Activated CD4-positive, alpha-beta T cell treated with anti-CD3 and anti-CD28 coated beads, Interleukin-2, amount 10 ng/mL, durations not matched to agents 24 days and 14 days (primary cell): ENCODE data around the gene ATG14. TPM values are rescaled to one million over a fixed set of nuclear protein-coding genes. Genes with fewer than 3 reads are reported as not detected.
A peak's percentile ranks its signal among the peaks of the same experiment; 100 is the strongest.
"Not testable (repeated sequence)": the region's sequence is repeated elsewhere in the genome, so short reads cannot be mapped to it uniquely, and the experiment has no call there.

Experiments used
- DNase-seq: peaks from one replicate; pipeline ENCODE4 v3.0.0; 2022
- H3K27ac Mint-ChIP-seq: one replicate; pipeline ENCODE4 v1.8.0; 2022; ENCODE audit warnings: mild to moderate bottlenecking, mixed read lengths
- H3K27me3 Mint-ChIP-seq: one replicate; pipeline ENCODE4 v1.8.0; 2022; ENCODE audit warnings: mixed read lengths
- H3K36me3 Mint-ChIP-seq: one replicate; pipeline ENCODE4 v1.8.0; 2022; ENCODE audit warnings: low read depth, mild to moderate bottlenecking, mixed read lengths
- H3K4me1 Mint-ChIP-seq: one replicate; pipeline ENCODE4 v1.8.0; 2021; ENCODE audit warnings: mixed read lengths
- H3K4me3 Mint-ChIP-seq: one replicate; pipeline ENCODE4 v1.8.0; 2022; ENCODE audit warnings: mild to moderate bottlenecking, moderate library complexity, mixed read lengths
- H3K9me3 Mint-ChIP-seq: one replicate; pipeline ENCODE4 v1.8.0; 2021; ENCODE audit warnings: mixed read lengths
- intact Hi-C: fragments of 100-400 bp; cut with micrococcal nuclease; formaldehyde crosslinking; loops from one replicate; pipeline ENCODE4 v1.15.1; 2023
- total RNA-seq: library from RNA; stranded (reverse); gene quantifications from 2 replicates; pipeline ENCODE4 v1.2.3, GENCODE V29; 2022

ATG14 gene
- total RNA-seq = 4.9 and 5.8 TPM in 2 replicates

DNA sequence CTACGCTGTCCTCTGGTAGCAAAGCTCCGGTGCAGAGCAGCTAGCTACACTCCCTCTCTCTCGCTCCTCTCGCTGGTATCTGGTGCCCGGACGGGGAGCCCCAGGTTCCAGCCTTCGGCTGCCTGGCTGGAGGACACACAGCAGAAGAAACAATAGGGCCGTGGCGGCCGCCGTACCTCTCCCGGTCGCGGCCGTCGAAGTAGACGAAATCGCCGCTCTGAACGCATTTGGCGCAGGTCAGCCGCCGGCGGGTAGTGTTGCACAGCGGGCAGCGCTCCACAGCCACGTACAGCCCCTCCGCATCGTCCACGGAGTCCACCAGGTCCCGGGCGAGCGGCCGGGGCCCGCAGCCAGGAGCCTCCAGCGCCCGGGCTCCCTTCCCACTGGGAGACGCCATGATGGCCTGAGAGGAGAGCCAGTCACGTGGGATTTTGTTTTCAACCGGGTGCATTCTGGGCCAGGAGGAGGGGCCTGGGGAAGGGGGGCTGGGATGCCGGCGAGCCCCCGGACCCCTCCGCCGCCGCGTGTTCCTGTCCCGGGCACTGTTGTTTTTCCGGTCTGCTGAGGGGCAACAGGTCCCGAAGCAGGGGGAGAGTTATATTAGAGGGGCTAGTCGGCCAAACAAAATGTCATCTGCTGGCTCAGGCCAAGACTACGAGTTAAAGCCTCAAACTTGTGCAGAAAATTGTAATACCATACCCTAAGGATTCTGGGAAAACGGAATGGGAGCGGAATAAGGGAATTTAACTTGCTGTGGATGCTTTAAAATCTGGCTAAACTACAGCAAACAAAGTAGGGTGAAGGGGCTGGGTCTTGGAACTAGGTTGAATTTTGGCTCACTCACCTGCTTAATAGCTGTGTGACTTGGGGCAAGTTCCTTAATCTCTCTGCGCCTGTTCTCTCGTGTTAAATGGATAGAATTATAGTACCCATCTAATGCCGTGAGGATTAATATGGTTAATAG is at the start of gene ATG14:
ATG14 (minus strand) TSS at position 405 of the 964 bp plus-strand sequence; CDS start at position 397, 8 bp downstream.
- intact Hi-C loops = loop anchor here (1.0 kb wide), 4 partner anchors 25 to 169 kb away; partner anchors contain the start of gene KTN1
- no peaks in the 10 kb centered on the region for H3K9me3 Mint-ChIP-seq

GRCh38 chr14:55458800-55459515 is 47.3 kb upstream of the ATG14 start:
- intact Hi-C loops = no loop called here
- DNase-seq = no peak
- H3K36me3 Mint-ChIP-seq = no peaks in the 10 kb centered on the region
- peaks cover 7% of the 10 kb centered on the region for H3K4me1 Mint-ChIP-seq
- H3K4me3 Mint-ChIP-seq = no peak overlapping the region
- H3K27ac Mint-ChIP-seq = no peak overlapping the region
- peaks cover 3% of the 10 kb centered on the region for H3K27me3 Mint-ChIP-seq
- H3K9me3 Mint-ChIP-seq = no peaks in the 10 kb centered on the region

More for the DNA sequence above, at the start of gene ATG14:
- peak; percentile 93 for DNase-seq
- no peaks in the 10 kb centered on the region for H3K36me3 Mint-ChIP-seq
- peak within 1 kb of the TSS; percentile 92 for H3K27ac Mint-ChIP-seq
- H3K4me1 Mint-ChIP-seq = peaks cover 26% of the 10 kb centered on the region
- H3K4me3 Mint-ChIP-seq = peak within 1 kb of the TSS; percentile 91
- H3K27me3 Mint-ChIP-seq = peaks cover 4% of the 10 kb centered on the region

GRCh38 chr14:55457496-55457895 is 45.9 kb upstream of the ATG14 start:
- intact Hi-C loops = no loop called here
- H3K27ac Mint-ChIP-seq = no peak overlapping the region
- no peak overlapping the region for H3K4me3 Mint-ChIP-seq
- no peak for DNase-seq
- no peaks in the 10 kb centered on the region for H3K9me3 Mint-ChIP-seq
- peaks cover 5% of the 10 kb centered on the region for H3K4me1 Mint-ChIP-seq
- H3K36me3 Mint-ChIP-seq = no peaks in the 10 kb centered on the region
- peaks cover 7% of the 10 kb centered on the region for H3K27me3 Mint-ChIP-seq

GRCh38 chr14:55456411-55456810 is 44.8 kb upstream of the ATG14 start:
- DNase-seq, H3K9me3 Mint-ChIP-seq, H3K4me3 Mint-ChIP-seq, H3K27ac Mint-ChIP-seq, H3K27me3 Mint-ChIP-seq, H3K4me1 Mint-ChIP-seq, intact Hi-C loops, H3K36me3 Mint-ChIP-seq: not testable (repeated sequence)

DNA sequence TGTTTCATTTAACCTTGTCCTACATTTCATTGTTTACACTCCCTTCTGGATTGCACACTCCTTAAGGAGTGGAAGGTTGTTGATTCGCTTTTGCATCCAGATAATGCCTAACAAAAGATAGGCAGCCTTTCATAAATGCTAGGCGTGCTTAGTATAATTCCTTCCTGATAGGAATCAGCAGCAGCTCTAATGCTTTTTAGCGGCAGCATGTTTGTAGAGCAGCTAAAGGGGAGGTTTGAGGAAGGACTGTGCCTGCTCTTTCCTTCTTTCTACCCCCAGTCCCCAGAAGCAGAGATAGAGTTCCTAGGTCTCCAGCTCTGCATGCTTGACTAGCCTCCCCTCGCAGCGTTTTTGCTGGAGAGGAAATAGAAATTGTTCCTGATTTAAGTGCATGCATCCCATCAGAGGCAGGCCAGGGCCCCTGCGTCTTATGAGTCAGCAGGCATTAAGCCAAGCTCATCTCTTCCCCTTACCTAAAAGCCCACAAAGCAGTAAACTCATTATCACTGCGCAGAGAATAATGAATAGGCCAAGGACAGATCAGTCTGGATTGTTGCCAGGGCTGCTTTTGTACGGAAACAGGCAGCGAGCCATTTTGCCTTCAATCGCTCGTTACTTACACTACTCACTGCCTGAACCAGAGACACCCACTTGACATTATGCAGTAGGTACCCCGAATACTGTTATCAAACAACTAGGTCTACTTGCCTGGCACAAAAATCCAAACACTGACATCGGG is 42.8 kb upstream of the ATG14 start:
- H3K9me3 Mint-ChIP-seq = no peaks in the 10 kb centered on the region
- H3K4me3 Mint-ChIP-seq = no peak overlapping the region
- no peak overlapping the region for H3K27ac Mint-ChIP-seq
- peaks cover 5% of the 10 kb centered on the region for H3K4me1 Mint-ChIP-seq
- H3K27me3 Mint-ChIP-seq = peaks cover 7% of the 10 kb centered on the region
- intact Hi-C loops = no loop called here
- DNase-seq = no peak
- H3K36me3 Mint-ChIP-seq = no peaks in the 10 kb centered on the region

- intact Hi-C loops = no loop called here
- Mint-ChIP-seq H3K36me3 (no peaks in the 10 kb centered on the region), H3K9me3 (no peaks in the 10 kb centered on the region)
These were observed 40.3 kb upstream of the ATG14 start for GRCh38 chr14:55451950-55452349.

DNA sequence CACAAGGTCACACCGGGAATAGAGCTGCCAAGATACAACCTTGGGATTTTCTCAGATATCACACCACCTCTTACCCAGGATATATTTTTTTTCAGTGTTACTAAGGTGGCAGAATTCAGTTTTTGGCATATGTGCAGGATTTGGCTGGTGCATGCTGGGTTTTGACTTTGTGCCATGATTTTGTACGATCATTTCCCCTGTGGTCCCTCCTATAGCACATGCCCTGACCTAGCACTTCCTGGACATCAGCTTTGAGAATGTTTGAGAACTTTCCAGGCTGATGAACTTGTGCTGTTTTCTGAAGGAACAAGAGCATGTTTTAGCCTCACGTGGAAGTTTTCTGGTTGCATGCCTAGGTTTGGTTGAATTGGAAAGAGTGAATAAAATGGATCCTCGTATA is 39.8 kb upstream of the ATG14 start:
- no peak overlapping the region for H3K27ac Mint-ChIP-seq

More at GRCh38 chr14:55451950-55452349, 40.3 kb upstream of the ATG14 start:
- Mint-ChIP-seq H3K4me3 (no peak overlapping the region), H3K27ac (no peak overlapping the region), H3K27me3 (peaks cover 7% of the 10 kb centered on the region), H3K4me1 (peaks cover 12% of the 10 kb centered on the region)
- no peak for DNase-seq

DNA sequence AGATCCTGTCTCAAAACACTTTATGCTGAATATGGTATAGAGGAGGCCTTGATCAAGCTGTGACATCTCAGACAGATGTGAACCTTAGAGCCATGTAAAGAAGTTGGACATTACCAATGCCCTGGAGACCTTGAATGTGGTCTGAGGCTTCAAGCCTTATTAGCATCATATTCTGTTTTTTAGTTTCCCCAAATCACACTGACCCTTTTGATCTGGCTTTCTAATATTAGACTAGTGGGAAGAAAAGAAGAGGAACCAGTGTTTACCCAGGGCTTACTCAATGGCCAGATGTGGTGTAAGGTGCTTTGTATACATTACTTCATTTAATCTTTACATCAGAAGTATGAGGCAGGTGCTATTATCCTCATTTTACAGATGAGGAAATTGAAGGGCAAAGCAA is 39.4 kb upstream of the ATG14 start:
- H3K27ac Mint-ChIP-seq = no peak overlapping the region
- intact Hi-C loops = no loop called here
- no peaks in the 10 kb centered on the region for H3K36me3 Mint-ChIP-seq

More for the DNA sequence above, 39.8 kb upstream of the ATG14 start:
- Mint-ChIP-seq H3K36me3 (no peaks in the 10 kb centered on the region), H3K9me3 (no peaks in the 10 kb centered on the region), H3K27me3 (peaks cover 7% of the 10 kb centered on the region), H3K4me1 (peaks cover 13% of the 10 kb centered on the region), H3K4me3 (no peak overlapping the region)
- no peak for DNase-seq
- intact Hi-C loops = no loop called here

GRCh38 chr14:55450539-55450938 is 38.9 kb upstream of the ATG14 start:
- Mint-ChIP-seq H3K27ac (no peak overlapping the region), H3K27me3 (peaks cover 7% of the 10 kb centered on the region), H3K4me1 (peaks cover 16% of the 10 kb centered on the region), H3K4me3 (no peak overlapping the region), H3K9me3 (no peaks in the 10 kb centered on the region), H3K36me3 (no peaks in the 10 kb centered on the region)
- intact Hi-C loops = no loop called here
- DNase-seq = no peak

More for the DNA sequence above, 39.4 kb upstream of the ATG14 start:
- no peaks in the 10 kb centered on the region for H3K9me3 Mint-ChIP-seq
- no peak overlapping the region for H3K4me3 Mint-ChIP-seq
- peaks cover 16% of the 10 kb centered on the region for H3K4me1 Mint-ChIP-seq
- H3K27me3 Mint-ChIP-seq = peaks cover 7% of the 10 kb centered on the region
- no peak for DNase-seq

- no peak overlapping the region for H3K27ac Mint-ChIP-seq
- no peak for DNase-seq
- no peaks in the 10 kb centered on the region for H3K9me3 Mint-ChIP-seq
- H3K36me3 Mint-ChIP-seq = no peaks in the 10 kb centered on the region
- H3K4me3 Mint-ChIP-seq = no peak overlapping the region
- intact Hi-C loops = no loop called here
- H3K27me3 Mint-ChIP-seq = peaks cover 7% of the 10 kb centered on the region
- H3K4me1 Mint-ChIP-seq = peaks cover 16% of the 10 kb centered on the region
These were observed 38.5 kb upstream of the ATG14 start for GRCh38 chr14:55450124-55450523.

- no peak for DNase-seq
- Mint-ChIP-seq H3K27ac (peak overlapping the region; percentile 30), H3K4me3 (no peak overlapping the region), H3K4me1 (peaks cover 16% of the 10 kb centered on the region), H3K27me3 (peaks cover 7% of the 10 kb centered on the region), H3K36me3 (no peaks in the 10 kb centered on the region), H3K9me3 (no peaks in the 10 kb centered on the region)
- intact Hi-C loops = loop anchor here (10.0 kb wide), 2 partner anchors 126 to 216 kb away; no protein-coding TSS in a partner anchor
These were observed 37.5 kb upstream of the ATG14 start for GRCh38 chr14:55449116-55449515.

DNA sequence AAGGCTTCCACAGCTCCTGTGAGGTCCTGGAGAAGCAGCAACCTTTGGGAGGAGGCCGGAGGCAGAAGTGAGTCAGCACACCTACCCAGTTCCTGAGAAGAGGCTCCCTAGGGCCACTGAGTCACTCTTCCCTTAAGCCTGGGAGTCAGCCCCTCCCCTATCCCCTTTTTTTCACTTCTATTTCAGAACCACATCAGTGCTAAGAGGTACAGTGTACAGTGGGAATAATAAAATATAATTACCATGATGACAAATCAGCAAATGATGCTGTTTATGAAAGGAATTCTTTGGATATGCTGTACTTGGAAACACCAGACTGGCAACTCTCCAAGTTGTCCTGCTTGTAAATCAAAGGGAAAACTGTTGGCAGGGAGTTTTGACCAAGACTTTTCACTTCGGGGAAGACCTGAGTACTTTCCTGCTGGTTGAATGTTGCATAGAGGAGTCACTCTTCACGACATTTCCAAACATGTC is 36.5 kb upstream of the ATG14 start:
- Mint-ChIP-seq H3K4me3 (no peak overlapping the region), H3K9me3 (no peaks in the 10 kb centered on the region), H3K4me1 (peaks cover 16% of the 10 kb centered on the region), H3K27me3 (no peaks in the 10 kb centered on the region), H3K36me3 (no peaks in the 10 kb centered on the region), H3K27ac (no peak overlapping the region)
- DNase-seq = no peak
- intact Hi-C loops = loop anchor here (10.0 kb wide), 2 partner anchors 127 to 217 kb away; no protein-coding TSS in a partner anchor

DNA sequence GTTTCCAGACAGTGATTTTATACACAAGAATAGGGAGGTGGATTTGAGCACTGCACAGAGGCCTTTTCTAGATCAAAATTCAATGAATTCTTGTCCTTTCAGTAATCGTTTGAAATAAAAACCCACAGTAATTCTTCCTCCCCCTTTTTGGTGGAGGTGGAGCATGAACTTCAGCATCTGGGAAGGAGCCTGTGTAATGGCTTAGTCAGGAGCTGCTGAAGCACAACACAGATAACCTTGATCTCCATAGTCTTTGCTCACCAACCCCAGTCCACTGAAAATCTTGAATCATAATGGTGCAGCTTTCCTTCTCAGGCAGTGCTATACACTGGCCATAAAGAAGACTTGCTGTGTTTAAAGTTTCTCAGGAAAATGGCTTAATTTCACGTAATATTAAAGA is 35.2 kb upstream of the ATG14 start:
- no peaks in the 10 kb centered on the region for H3K9me3 Mint-ChIP-seq
- no peak overlapping the region for H3K27ac Mint-ChIP-seq
- H3K4me3 Mint-ChIP-seq = no peak overlapping the region
- intact Hi-C loops = loop anchor here (2.0 to 10.0 kb wide), 4 partner anchors 16 to 1028 kb away; no protein-coding TSS in a partner anchor
- H3K36me3 Mint-ChIP-seq = no peaks in the 10 kb centered on the region
- no peak for DNase-seq
- no peaks in the 10 kb centered on the region for H3K27me3 Mint-ChIP-seq
- peaks cover 16% of the 10 kb centered on the region for H3K4me1 Mint-ChIP-seq
